Natural killer cell treated with Interleukin-12 subunit alpha and Interleukin-12 subunit beta and Interleukin-15 and Interleukin-18, amount 100 ng/mL, for 72 hours (primary cell): ENCODE data around the gene SULT6B1. TPM values are rescaled to one million over a fixed set of nuclear protein-coding genes. Genes with fewer than 3 reads are reported as not detected.

Experiments
- ATAC-seq, 2 donors: fragments of 150-1000 bp; cut with Tn5 transposase in 1 of 2; sonication (Bioruptor Pico), chemical (Tn5 transposase) in 1 of 2; 2 replicates each; pipeline ENCODE4 v1.10.0; 2021
- DNase-seq: peaks from one replicate; pipeline ENCODE4 v3.0.0; 2022; ENCODE audit warnings: low spot score
- H3K27ac Mint-ChIP-seq, 2 donors: 1 replicate in 1 of 2; 2 replicates in 1 of 2; pipeline ENCODE4 v1.8.0; 2022; ENCODE audit warnings: mixed read lengths in 2 of 2, mild to moderate bottlenecking in 1 of 2, moderate library complexity in 1 of 2
- H3K27me3 Mint-ChIP-seq, 2 donors: 1 replicate in 1 of 2; 2 replicates in 1 of 2; pipeline ENCODE4 v1.8.0; 2022; ENCODE audit warnings: mixed read lengths in 2 of 2
- H3K36me3 Mint-ChIP-seq: one replicate; pipeline ENCODE4 v1.8.0; 2022; ENCODE audit warnings: mixed read lengths
- H3K4me1 Mint-ChIP-seq, 2 donors: 1 replicate in 1 of 2; 2 replicates in 1 of 2; pipeline ENCODE4 v1.8.0; 2022; ENCODE audit warnings: low read depth in 2 of 2, mixed read lengths in 2 of 2, mild to moderate bottlenecking in 1 of 2
- H3K4me3 Mint-ChIP-seq: one replicate; pipeline ENCODE4 v1.8.0; 2022; ENCODE audit warnings: mixed read lengths
- H3K9me3 Mint-ChIP-seq: 2 replicates; pipeline ENCODE4 v1.8.0; 2022; ENCODE audit warnings: mixed read lengths
- total RNA-seq, 2 donors: library from RNA; stranded (reverse); gene quantifications; one replicate each; pipeline ENCODE4 v1.2.3, GENCODE V29; 2022

SULT6B1 gene
- total RNA-seq, 2 donors from 2014 or later, result not detected

DNA sequence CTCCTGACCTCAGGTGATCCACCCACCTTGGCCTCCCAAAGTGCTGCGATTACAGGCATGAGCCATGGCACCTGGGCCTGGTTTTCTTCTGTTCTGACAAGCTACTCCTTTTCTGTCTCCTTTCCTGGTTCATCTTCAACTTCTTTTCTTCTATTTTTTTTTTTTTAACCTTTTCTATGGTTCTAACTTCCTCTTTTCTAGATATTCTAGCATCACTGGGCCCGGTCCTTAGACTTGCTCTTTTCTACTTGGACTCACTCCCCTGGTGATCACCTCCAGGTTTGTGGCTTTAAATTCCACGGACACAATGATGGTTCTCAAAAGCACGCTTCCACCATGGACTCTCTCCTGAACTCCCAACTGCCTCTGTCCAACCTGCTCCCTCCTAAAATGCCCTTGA is 33.7 kb downstream of the SULT6B1 start:
- peak overlapping the region; percentile 98 for H3K4me3 Mint-ChIP-seq
- H3K36me3 Mint-ChIP-seq, result peaks cover 15% of the 10 kb centered on the region
- H3K9me3 Mint-ChIP-seq, result no peaks in the 10 kb centered on the region
- DNase-seq, result no peak
- H3K27ac Mint-ChIP-seq, result peak overlapping the region in 1 of 2 donors; percentile 77
- H3K27me3 Mint-ChIP-seq, result no peaks in the 10 kb centered on the region
- H3K4me1 Mint-ChIP-seq, result peaks cover 35 to 53% of the 10 kb centered on the region in 2 donors
- ATAC-seq, result no peak

DNA sequence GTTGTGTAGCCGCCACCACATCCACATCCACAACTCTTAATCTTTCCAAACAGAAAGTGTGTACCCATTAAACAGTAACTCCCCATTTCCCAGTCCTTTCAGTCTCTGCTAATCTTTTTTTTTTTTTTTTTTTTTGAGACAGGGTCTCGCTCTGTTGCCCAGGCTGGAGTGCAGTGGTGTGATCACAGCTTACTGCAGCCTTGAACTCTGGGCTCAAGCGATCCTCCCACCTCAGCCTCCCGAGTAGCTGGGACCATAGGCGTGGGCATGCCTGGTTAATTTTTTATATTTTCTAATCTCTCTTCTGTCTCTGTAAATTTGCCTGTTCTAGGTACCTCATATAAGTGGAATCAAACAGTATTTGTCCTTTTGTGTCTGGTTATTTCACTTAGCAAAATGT is 35.2 kb downstream of the SULT6B1 start:
- no peak overlapping the region for H3K27ac Mint-ChIP-seq
- H3K4me3 Mint-ChIP-seq, result no peak overlapping the region
- DNase-seq, result no peak
- no peak for ATAC-seq
- H3K27me3 Mint-ChIP-seq, result no peaks in the 10 kb centered on the region
- H3K36me3 Mint-ChIP-seq, result peaks cover 24% of the 10 kb centered on the region
- H3K9me3 Mint-ChIP-seq, result no peaks in the 10 kb centered on the region
- peaks cover 46 to 57% of the 10 kb centered on the region in 2 donors for H3K4me1 Mint-ChIP-seq

DNA sequence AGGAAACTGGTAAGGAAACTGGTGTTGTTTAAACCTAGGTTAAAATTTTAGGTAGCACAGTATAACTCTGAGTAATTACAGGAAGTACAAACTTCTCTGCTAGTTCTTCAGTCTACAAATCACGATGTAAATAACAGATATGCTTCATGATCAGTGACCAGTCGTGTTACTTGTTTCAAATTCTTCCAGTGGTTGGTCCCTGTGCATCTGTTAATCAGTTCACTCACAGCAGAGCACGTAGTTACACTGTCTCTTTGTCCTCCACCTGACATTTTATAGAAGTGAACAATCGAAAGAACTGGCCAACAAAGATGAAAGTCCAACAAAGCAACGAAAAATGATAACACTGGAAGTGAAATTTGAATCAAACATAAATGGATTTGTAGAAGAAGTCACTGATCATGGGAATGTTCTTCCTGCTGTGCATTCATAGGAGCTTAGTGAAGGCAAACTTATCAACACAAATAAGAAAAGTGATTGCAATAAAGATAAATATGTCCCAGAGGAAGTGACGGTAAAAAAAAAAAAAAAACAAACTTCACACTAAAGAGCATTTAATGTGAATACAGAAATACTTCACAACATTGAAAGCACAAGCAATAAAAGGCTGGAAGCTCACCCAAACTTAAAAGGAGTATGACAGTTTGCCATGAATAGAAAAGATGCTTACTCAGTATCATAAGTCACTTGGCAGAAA is 38.7 kb downstream of the SULT6B1 start:
- Mint-ChIP-seq H3K27me3 (no peaks in the 10 kb centered on the region), H3K4me3 (peak overlapping the region; percentile 88), H3K27ac (peak overlapping the region; percentile 80 to 81), H3K9me3 (no peaks in the 10 kb centered on the region), H3K36me3 (peaks cover 34% of the 10 kb centered on the region), H3K4me1 (peaks cover 27 to 35% of the 10 kb centered on the region in 2 donors)
- no peak for DNase-seq
- ATAC-seq, result peak; percentile 65 to 87

DNA sequence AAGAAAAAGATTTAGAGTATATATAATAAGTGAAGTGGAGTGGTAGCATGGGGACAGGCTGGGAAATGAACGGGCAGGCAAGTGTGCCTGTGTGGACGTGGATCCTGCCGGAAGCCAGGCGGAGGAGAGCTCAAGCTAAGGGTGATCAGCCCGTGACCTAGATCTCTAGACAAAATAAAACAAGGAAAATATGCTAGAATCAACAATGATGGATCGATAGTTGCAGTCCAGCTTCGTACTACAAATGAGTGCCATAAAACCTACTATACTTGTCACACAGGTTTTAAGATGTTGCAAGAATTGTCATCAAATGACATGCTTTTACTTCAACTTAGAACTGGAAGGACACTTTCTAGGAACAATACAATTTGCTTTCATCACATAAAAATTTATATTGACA is 40.1 kb downstream of the SULT6B1 start:
- DNase-seq, result no peak
- no peak overlapping the region for H3K4me3 Mint-ChIP-seq
- H3K36me3 Mint-ChIP-seq, result peaks cover 29% of the 10 kb centered on the region
- no peaks in the 10 kb centered on the region for H3K27me3 Mint-ChIP-seq
- H3K9me3 Mint-ChIP-seq, result no peaks in the 10 kb centered on the region
- H3K4me1 Mint-ChIP-seq, result peaks cover 25 to 30% of the 10 kb centered on the region in 2 donors
- H3K27ac Mint-ChIP-seq, result peak overlapping the region; percentile 24 to 81
- ATAC-seq, result no peak

DNA sequence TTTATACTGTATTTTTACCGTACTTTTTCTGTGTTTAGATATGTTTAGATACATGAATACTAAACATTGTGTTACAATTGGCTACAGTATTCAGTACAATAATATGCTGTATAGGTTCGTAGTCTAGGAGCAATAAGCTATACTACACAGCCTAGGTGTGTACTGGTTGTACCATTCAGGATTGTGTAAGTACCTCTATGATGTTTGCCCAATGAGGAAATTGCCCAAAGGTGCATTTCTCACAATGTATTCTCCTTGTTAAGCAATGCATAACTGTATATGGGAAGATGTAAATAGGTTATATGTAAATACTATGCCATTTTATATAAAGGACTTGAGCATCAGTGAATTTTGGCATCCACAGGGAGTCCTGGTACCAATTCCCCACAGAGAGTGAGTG is 42.4 kb downstream of the SULT6B1 start:
- no peak overlapping the region for H3K27ac Mint-ChIP-seq
- peaks cover 12 to 17% of the 10 kb centered on the region in 2 donors for H3K4me1 Mint-ChIP-seq
- no peak overlapping the region for H3K4me3 Mint-ChIP-seq

DNA sequence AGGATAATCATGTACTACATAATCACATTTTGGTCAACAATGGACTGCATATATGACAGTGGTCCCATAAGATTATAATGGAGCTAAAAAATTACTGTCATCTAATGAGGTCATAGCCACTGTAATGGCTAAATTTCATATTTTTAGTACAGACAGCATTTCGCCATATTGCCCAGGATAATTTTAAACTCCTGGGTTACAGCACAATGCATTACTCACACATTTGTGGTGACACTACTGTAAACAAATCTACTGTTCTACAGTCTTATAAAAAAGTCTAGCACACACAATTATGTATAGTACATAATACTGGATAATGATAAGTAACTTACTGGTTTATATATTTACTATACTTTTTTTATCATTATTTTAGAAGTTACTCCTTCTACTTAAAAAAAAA is 44.5 kb downstream of the SULT6B1 start:
- H3K27ac Mint-ChIP-seq, result no peak overlapping the region
- H3K4me3 Mint-ChIP-seq, result no peak overlapping the region
- H3K4me1 Mint-ChIP-seq, result peaks cover 0 to 6% of the 10 kb centered on the region in 2 donors
- DNase-seq (no peak), ATAC-seq (no peak)
- H3K36me3 Mint-ChIP-seq, result peaks cover 29% of the 10 kb centered on the region
- H3K9me3 Mint-ChIP-seq, result no peaks in the 10 kb centered on the region
- H3K27me3 Mint-ChIP-seq, result no peaks in the 10 kb centered on the region

More for the DNA sequence above, 42.4 kb downstream of the SULT6B1 start:
- no peaks in the 10 kb centered on the region for H3K9me3 Mint-ChIP-seq
- no peak for DNase-seq
- H3K36me3 Mint-ChIP-seq, result peaks cover 25% of the 10 kb centered on the region
- ATAC-seq, result no peak
- H3K27me3 Mint-ChIP-seq, result no peaks in the 10 kb centered on the region

DNA sequence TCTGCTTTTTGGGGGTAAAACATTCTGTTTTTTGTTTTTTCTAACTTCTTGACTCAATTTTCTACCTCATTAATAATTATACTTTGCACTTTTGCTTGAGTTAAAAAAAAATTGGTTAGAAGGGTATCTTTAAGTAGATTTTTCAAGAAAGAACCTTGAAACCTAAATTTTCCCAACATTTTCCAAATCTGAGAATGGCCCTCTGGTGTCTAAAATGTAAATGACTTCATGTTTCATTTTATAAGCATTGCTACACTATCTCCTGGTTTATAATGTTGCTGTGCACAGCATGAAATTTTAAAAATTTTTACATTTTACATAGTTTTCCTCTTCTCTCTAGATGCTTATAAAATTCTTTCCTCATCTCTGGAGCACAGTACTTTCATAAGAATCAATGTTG is 45.9 kb downstream of the SULT6B1 start:
- ATAC-seq (no peak), DNase-seq (no peak)
- H3K27ac Mint-ChIP-seq, result no peak overlapping the region
- no peaks in the 10 kb centered on the region for H3K4me1 Mint-ChIP-seq
- H3K9me3 Mint-ChIP-seq, result no peaks in the 10 kb centered on the region
- H3K27me3 Mint-ChIP-seq, result no peaks in the 10 kb centered on the region
- no peak overlapping the region for H3K4me3 Mint-ChIP-seq
- H3K36me3 Mint-ChIP-seq, result peaks cover 20% of the 10 kb centered on the region

DNA sequence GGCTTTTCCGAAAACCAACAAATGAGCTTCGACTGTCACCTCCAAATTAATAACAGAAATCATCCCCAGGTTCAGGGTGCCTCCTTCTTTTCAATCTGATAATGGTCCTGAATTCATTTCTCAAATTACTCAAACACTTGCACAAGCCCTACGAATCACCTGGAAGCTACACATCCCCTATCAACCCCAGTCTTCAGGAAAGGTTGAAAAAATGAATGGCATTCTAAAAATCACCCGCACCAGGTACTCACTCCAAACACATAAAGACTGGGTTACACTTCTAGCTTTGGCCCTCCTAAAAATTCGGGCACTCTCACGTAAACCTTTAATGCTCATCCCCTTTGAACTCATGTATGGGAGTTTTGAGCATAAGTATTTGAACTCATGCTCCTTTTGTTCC is 55.6 kb downstream of the SULT6B1 start:
- DNase-seq (no peak), ATAC-seq (no peak)
- Mint-ChIP-seq H3K9me3 (no peaks in the 10 kb centered on the region), H3K4me3 (no peak overlapping the region), H3K27ac (no peak overlapping the region), H3K36me3 (peaks cover 34% of the 10 kb centered on the region), H3K4me1 (peaks cover 7% of the 10 kb centered on the region in 2 donors), H3K27me3 (no peaks in the 10 kb centered on the region)

DNA sequence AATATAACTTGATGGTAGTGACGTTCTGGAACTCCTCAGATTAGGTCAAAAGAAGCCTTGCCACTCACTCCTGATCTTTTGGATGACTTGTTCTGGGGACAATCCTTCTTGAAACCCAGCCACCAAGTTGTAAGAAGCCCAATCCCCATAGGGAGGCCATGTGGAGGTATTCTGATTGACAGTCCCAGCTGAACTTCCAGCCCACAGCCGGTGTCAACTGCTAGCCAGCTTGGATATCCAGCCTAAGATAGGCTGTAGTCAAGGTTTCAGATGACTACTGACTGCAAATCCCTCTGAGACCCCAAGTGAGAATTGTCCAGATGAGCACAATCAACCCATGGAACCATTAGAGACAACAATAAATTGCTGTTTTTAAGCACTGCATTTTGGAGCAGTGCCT is 63.1 kb downstream of the SULT6B1 start:
- DNase-seq (no peak), ATAC-seq (no peak)
- Mint-ChIP-seq H3K36me3 (peaks cover 13% of the 10 kb centered on the region), H3K4me1 (peaks cover 0 to 7% of the 10 kb centered on the region in 2 donors), H3K27ac (no peak overlapping the region), H3K9me3 (no peaks in the 10 kb centered on the region), H3K27me3 (no peaks in the 10 kb centered on the region), H3K4me3 (no peak overlapping the region)

DNA sequence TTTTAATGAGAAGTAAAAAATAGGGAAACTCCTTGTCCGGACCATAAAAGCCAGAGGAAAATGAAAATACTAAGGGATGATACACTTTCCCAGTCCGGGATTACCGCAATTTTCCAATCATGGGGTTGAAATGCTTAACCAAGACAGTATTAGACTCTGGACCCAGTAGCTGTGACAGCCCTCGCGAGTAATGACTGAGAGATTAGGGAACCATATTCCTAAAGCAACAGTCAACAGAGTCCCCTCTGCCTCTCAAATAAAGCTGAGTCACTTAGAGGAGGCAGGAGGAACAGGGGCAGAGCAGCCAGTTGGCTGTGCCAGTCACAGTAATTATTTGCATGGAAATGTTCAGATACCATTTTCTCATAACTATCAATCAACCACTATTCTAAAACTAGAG is 69.3 kb downstream of the SULT6B1 start:
- DNase-seq, result no peak
- Mint-ChIP-seq H3K9me3 (no peaks in the 10 kb centered on the region), H3K4me1 (peaks cover 6 to 7% of the 10 kb centered on the region in 2 donors), H3K4me3 (no peak overlapping the region), H3K36me3 (peaks cover 6% of the 10 kb centered on the region), H3K27ac (peak overlapping the region in 1 of 2 donors; percentile 16), H3K27me3 (no peaks in the 10 kb centered on the region)
- ATAC-seq, result no peak

Other genes starting within 250 kb of the SULT6B1 start
- gene STRN, start 222.1 kb downstream of the SULT6B1 start, total RNA-seq, result 10 to 100 TPM; 25.3 to 36.0 TPM
- 10 to 100 TPM; 23.3 to 27.3 TPM for gene HEATR5B, start 104.3 kb downstream of the SULT6B1 start, total RNA-seq
- gene GPATCH11, start 104.2 kb downstream of the SULT6B1 start, total RNA-seq, result 10 to 100 TPM; 13.2 to 15.3 TPM
- gene EIF2AK2, start 31.7 kb downstream of the SULT6B1 start, total RNA-seq, result 10 to 100 TPM; 37.7 to 40.1 TPM
- gene CEBPZOS, start 7.8 kb upstream of the SULT6B1 start, total RNA-seq, result 10 to 100 TPM; 32.6 to 37.9 TPM
- gene CEBPZ, start 42.9 kb upstream of the SULT6B1 start, total RNA-seq, result 10 to 100 TPM; 35.3 to 74.0 TPM
- 10 to 100 TPM; 20.5 to 24.3 TPM for gene NDUFAF7, start 43.0 kb upstream of the SULT6B1 start, total RNA-seq
- gene PRKD3, start 136.2 kb upstream of the SULT6B1 start, total RNA-seq, result 10 to 100 TPM; 41.4 to 43.8 TPM
- 1 to 10 TPM in 1 of 2 donors, under 1 TPM in 1; 0.33 to 1.5 TPM for gene QPCT, start 156.0 kb upstream of the SULT6B1 start, total RNA-seq